Breast epithelium (tissue), 4 donors: ENCODE measurements around the gene NXN. TPM values are rescaled to one million over a fixed set of nuclear protein-coding genes. Genes with fewer than 3 reads are reported as not detected.

Experiments
- DNase-seq, 2 donors: peaks; one replicate each; pipeline ENCODE4 v3.0.0-alpha.2; 2019; ENCODE audit warnings: low spot score in 2 of 2
- H3K27ac ChIP-seq, 2 donors: fragments of 200-600 bp; sonication (generic) in 1 of 2; one replicate each; pipeline ENCODE4 v1.5.1; 2016 to 2019; ENCODE audit warnings: mild to moderate bottlenecking in 1 of 2
- H3K27me3 ChIP-seq, 2 donors: fragments of 200-600 bp; sonication (generic) in 1 of 2; one replicate each; pipeline versions ENCODE4 v1.5.1 to v1.6.0; 2017 to 2019; ENCODE audit warnings: control low read depth in 1 of 2, mild to moderate bottlenecking in 1 of 2
- H3K36me3 ChIP-seq: fragments of 200-600 bp; one replicate; pipeline ENCODE4 v1.5.1; 2019
- H3K4me1 ChIP-seq, 2 donors: fragments of 200-600 bp; sonication (generic); one replicate each; pipeline ENCODE4 v1.5.1; 2016 to 2019; ENCODE audit warnings: control low read depth in 1 of 2
- H3K4me3 ChIP-seq, 3 donors: fragments of 200-600 bp; sonication (generic); 1 replicate in 2 of 3; 2 replicates in 1 of 3; pipeline ENCODE4 v1.5.1; 2016 to 2019; ENCODE audit warnings: mild to moderate bottlenecking in 3 of 3, moderate library complexity in 2 of 3
- H3K9me3 ChIP-seq, 2 donors: fragments of 200-600 bp; sonication (generic) in 1 of 2; one replicate each; pipeline ENCODE4 v1.5.1; 2016 to 2019; ENCODE audit warnings: control low read depth in 1 of 2
- POLR2A ChIP-seq: fragments of 450-650 bp; IDR thresholded peaks from one replicate; pipeline ENCODE4 v1.6.1; 2016; ENCODE audit warnings: antibody characterized with exemption, mild to moderate bottlenecking, moderate library complexity
- POLR2AphosphoS5 ChIP-seq, 3 donors: sonication (generic); formaldehyde crosslinking; IDR thresholded peaks; one replicate each; pipeline ENCODE4 v1.6.1; 2017; ENCODE audit warnings: antibody characterized with exemption in 3 of 3
- intact Hi-C: fragments of 100-400 bp; cut with DNase I; formaldehyde crosslinking; loops from one replicate; pipeline ENCODE4 v1.15.1; 2023; ENCODE audit warnings: low total_unique reads
- total RNA-seq, 3 donors: library from RNA; depleted of rRNA; stranded (reverse); fragments of >200 nt; gene quantifications; one replicate each; pipeline ENCODE4 v1.1.0, GENCODE V29; 2016
- TF ChIP-seq, protein P1 (sequence below), 3 donors: fragments of 450-650 bp; IDR thresholded peaks; one replicate each; pipeline ENCODE4 v1.5.1; 2016 to 2017; ENCODE audit warnings: antibody characterized with exemption in 3 of 3, mild to moderate bottlenecking in 3 of 3, moderate library complexity in 3 of 3

Gene NXN
- total RNA-seq, 3 donors from 2014 or later: 9.3 to 14.3 (median 12.8) TPM

DNA sequence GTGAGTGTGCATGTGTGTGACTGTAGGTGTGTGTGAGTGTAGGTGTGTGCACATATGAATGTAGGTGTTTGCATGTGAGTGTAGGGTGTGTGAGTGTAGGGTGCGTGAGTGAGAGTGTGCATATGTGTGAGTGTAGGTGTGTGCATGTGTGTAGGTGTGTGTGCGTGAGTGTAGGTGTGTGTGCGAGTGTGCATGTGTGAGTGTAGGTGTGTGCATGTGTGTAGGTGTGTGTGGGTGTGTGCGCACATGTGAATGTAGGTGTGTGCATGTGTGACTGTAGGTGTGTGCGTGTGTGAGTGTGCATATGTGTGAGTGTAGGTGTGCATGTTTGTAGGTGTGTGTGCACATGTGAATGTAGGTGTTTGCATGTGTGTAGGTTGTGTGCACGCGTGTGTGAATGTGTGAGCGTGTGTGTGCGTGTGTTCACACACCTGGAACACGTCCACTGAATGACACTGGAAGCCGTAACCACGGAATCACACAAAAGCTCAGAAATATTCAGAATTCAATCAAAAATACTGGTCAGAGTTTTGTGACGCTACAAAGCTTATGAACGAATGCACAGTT is 166.9 kb downstream of the NXN start:
- no peak overlapping the region for H3K27ac ChIP-seq
- no peak for DNase-seq
- no peaks in the 10 kb centered on the region for H3K4me1 ChIP-seq
- no peak overlapping the region for H3K4me3 ChIP-seq
- H3K9me3 ChIP-seq: no peaks in the 10 kb centered on the region
- no peaks in the 10 kb centered on the region for H3K36me3 ChIP-seq
- H3K27me3 ChIP-seq: no peaks in the 10 kb centered on the region
- TF ChIP-seq, protein P1, sequence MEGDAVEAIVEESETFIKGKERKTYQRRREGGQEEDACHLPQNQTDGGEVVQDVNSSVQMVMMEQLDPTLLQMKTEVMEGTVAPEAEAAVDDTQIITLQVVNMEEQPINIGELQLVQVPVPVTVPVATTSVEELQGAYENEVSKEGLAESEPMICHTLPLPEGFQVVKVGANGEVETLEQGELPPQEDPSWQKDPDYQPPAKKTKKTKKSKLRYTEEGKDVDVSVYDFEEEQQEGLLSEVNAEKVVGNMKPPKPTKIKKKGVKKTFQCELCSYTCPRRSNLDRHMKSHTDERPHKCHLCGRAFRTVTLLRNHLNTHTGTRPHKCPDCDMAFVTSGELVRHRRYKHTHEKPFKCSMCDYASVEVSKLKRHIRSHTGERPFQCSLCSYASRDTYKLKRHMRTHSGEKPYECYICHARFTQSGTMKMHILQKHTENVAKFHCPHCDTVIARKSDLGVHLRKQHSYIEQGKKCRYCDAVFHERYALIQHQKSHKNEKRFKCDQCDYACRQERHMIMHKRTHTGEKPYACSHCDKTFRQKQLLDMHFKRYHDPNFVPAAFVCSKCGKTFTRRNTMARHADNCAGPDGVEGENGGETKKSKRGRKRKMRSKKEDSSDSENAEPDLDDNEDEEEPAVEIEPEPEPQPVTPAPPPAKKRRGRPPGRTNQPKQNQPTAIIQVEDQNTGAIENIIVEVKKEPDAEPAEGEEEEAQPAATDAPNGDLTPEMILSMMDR (IDR thresholded peaks at IDR 0.05): no peak
- TF ChIP-seq POLR2AphosphoS5 (IDR thresholded peaks at IDR 0.05) (no peak), POLR2A (no peak)
- intact Hi-C loops: no loop called here

DNA sequence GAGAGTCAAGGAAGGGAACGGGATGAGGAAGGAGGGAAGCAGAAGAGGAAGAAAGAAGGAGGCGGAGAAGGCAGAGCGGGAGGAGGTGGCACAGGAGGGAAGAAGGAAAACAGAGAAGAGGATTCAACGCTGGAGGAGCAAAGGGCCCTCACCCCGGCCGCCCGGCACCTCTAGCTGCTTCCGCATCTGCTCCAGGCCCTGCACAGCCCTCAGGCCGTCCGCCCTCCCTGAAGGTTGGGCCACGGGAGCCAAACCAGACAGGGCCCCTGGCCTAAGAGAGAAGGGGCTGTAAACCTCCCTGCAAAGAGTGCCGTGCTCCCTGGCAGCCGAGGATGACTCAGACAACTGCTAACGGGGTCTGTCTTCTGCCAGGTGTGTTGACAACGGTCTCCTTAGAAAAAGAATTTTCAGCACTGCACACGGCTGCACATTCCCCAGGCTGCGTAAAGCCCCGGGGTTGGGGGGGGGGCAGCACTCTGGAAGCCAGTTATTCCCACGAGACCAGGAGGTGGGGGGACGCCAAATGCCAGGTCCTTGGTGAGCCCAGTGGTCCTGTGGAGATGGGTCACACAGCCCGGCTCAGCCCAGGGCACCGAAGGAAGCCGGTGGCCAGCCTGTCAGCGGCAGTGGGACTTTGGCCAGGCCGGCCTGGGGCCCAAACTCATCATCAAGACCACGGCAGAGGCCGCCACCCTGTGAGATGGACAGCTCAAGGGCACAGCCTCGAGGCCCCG is 168.4 kb downstream of the NXN start:
- Histone ChIP-seq H3K4me3 (no peak overlapping the region), H3K4me1 (no peaks in the 10 kb centered on the region), H3K36me3 (no peaks in the 10 kb centered on the region), H3K27ac (no peak overlapping the region), H3K9me3 (no peaks in the 10 kb centered on the region), H3K27me3 (no peaks in the 10 kb centered on the region)
- no peak for DNase-seq
- TF ChIP-seq POLR2AphosphoS5 (IDR thresholded peaks at IDR 0.05) (no peak), POLR2A (no peak)
- TF ChIP-seq, protein P1 (IDR thresholded peaks at IDR 0.05): no peak
- intact Hi-C loops: no loop called here

DNA sequence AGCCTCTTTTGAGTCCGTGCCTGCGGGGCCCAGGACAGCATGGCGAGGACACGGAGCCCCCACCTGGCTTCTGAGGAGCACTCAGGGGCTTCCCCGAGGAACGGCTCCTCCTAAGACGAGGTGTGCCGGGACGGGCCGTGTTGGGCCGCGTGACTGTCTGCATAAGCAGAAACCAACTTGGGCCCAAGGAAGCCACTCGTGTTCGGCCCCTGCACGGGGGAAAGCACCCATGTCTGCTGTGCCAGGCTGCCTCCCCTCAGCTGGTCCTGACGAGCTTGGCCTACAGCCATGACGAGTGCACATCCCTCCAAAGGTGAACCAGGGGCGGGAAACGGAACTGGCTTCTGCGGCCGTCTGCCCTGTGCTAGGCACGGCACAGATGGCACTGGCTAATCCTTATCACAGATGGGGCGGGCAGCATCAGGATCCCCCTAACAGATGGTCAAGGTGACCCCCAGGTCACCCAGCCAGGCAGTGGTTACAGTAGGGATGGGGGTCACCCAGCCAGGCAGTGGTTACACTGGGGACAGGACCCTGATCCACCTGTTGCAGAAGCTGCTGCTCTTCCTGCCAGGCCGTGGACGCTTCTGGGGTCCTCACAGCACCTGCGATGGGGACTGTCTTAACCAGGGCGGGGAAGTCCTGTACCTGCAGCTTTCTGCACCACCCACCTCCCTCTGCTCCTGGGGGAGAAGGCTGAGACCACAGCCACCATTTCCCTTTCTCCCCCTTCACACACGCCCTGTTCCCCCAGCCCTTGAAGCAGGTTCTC is 171.9 kb downstream of the NXN start:
- TF ChIP-seq POLR2AphosphoS5 (IDR thresholded peaks at IDR 0.05) (no peak), POLR2A (no peak)
- TF ChIP-seq, protein P1 (IDR thresholded peaks at IDR 0.05): no peak
- no peaks in the 10 kb centered on the region for H3K9me3 ChIP-seq
- no peaks in the 10 kb centered on the region for H3K4me1 ChIP-seq
- H3K36me3 ChIP-seq: no peaks in the 10 kb centered on the region
- no peak overlapping the region for H3K27ac ChIP-seq
- no peak for DNase-seq
- H3K4me3 ChIP-seq: no peak overlapping the region
- intact Hi-C loops: no loop called here
- H3K27me3 ChIP-seq: no peaks in the 10 kb centered on the region

DNA sequence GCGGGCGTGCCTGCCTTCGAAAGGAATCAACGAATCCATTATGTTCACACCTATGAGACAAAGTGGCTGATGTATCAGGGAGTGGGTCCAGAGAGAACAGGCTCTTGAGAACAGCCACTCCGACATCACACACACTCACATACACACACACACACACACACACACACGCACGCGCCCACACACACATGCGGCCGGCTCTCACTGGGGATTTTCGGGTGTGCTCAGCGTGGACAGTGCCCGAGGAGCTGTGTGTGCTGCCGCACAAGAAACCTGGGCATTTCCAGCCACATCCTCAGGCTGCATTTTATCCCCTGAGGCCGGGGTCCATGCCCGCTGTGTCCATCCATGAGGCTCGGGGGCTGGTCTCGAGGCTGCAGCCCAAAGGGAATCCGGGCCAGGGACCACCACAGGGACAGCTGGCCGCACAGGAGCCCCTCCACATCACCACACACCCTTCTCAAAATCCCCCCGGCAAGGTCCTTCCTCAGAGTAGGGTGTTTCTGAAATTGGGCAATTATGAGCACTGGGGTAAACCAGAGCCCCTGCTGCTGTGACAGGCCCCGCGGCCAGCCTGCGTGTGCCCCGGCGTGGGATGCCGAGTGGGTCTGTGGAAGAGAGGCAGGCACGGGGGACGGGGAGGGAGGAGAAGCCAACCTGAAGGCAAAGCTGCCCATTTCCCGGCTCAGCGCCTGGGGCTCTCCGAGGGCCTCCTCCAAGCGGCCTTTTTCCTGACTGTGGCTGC is 172.6 kb downstream of the NXN start:
- intact Hi-C loops: no loop called here
- H3K27ac ChIP-seq: no peak overlapping the region
- DNase-seq: no peak
- no peaks in the 10 kb centered on the region for H3K4me1 ChIP-seq
- no peaks in the 10 kb centered on the region for H3K9me3 ChIP-seq
- H3K36me3 ChIP-seq: no peaks in the 10 kb centered on the region
- TF ChIP-seq, protein P1 (IDR thresholded peaks at IDR 0.05): no peak
- no peak for TF ChIP-seq POLR2A
- no peak for TF ChIP-seq POLR2AphosphoS5 (IDR thresholded peaks at IDR 0.05)
- H3K27me3 ChIP-seq: no peaks in the 10 kb centered on the region
- H3K4me3 ChIP-seq: no peak overlapping the region
